Keratinocyte (primary cell): Measurements from ENCODE around the gene HYI. TPM values are rescaled to one million over a fixed set of nuclear protein-coding genes. Genes with fewer than 3 reads are reported as not detected.

Source experiments
- DNase-seq: peaks from one replicate; pipeline ENCODE4 v3.0.0-alpha.2; 2011; ENCODE audit warnings: low read depth, missing footprints, low spot score
- FAIRE-seq: peaks from 2 replicates; lab custom pipeline; 2011; peaks lifted over from hg19 to GRCh38; lab: Jason Lieb, UNC
- H2AFZ ChIP-seq: 2 replicates; pipeline ENCODE4 v1.6.0; 2012; ENCODE audit warnings: low read length, control low read depth, inconsistent platforms; ENCODE audit not compliant: control insufficient read depth
- H3K27ac ChIP-seq: 2 replicates; pipeline ENCODE4 v1.5.1; 2011; ENCODE audit warnings: low read length; ENCODE audit not compliant: control insufficient read depth, insufficient read depth
- H3K27me3 ChIP-seq: 3 replicates; pipeline ENCODE4 v1.6.0; 2011; ENCODE audit warnings: low read length; ENCODE audit not compliant: control insufficient read depth, insufficient read depth; ENCODE audit errors: extremely low read depth
- H3K36me3 ChIP-seq, 2 experiments: 2 replicates in 1 of 2; 3 replicates in 1 of 2; pipeline ENCODE4 v1.5.1; 2011; ENCODE audit warnings: low read length in 2 of 2, mild to moderate bottlenecking in 1 of 2; ENCODE audit not compliant: control insufficient read depth in 2 of 2, insufficient read depth in 2 of 2; ENCODE audit errors: extremely low read depth in 1 of 2
- H3K4me1 ChIP-seq: 3 replicates; pipeline ENCODE4 v1.5.1; 2011; ENCODE audit warnings: low read length; ENCODE audit not compliant: control insufficient read depth, insufficient read depth; ENCODE audit errors: extremely low read depth
- H3K4me2 ChIP-seq: 3 replicates; pipeline ENCODE4 v1.6.0; 2011; ENCODE audit warnings: low read depth, low read length; ENCODE audit not compliant: control insufficient read depth, insufficient read depth; ENCODE audit errors: extremely low read depth
- H3K4me3 ChIP-seq, 3 experiments: fragments of 200-600 bp in 1 of 3; sonication (generic) in 1 of 3; 2 replicates in 2 of 3; 3 replicates in 1 of 3; pipeline ENCODE4 v1.5.1; 2011 to 2016; ENCODE audit warnings: low read length in 3 of 3, mild to moderate bottlenecking in 3 of 3, control low read depth in 2 of 3, inconsistent platforms in 1 of 3, low read depth in 1 of 3, mixed read lengths in 1 of 3, mixed run types in 1 of 3, moderate library complexity in 1 of 3; ENCODE audit not compliant: control insufficient read depth in 2 of 3, insufficient read depth in 2 of 3; ENCODE audit errors: extremely low read depth in 1 of 3
- H3K79me2 ChIP-seq: 2 replicates; pipeline ENCODE4 v1.6.0; 2012; ENCODE audit warnings: low read length; ENCODE audit not compliant: control insufficient read depth, insufficient read depth
- H3K9ac ChIP-seq: 3 replicates; pipeline ENCODE4 v1.6.0; 2011; ENCODE audit warnings: low read length; ENCODE audit not compliant: control insufficient read depth, insufficient read depth; ENCODE audit errors: extremely low read depth
- H3K9me1 ChIP-seq: 3 replicates; pipeline ENCODE4 v1.6.0; 2011; ENCODE audit warnings: low read length; ENCODE audit not compliant: control insufficient read depth, insufficient read depth; ENCODE audit errors: extremely low read depth
- H3K9me3 ChIP-seq: 2 replicates; pipeline ENCODE4 v1.5.1; 2012; ENCODE audit warnings: low read depth, low read length; ENCODE audit not compliant: control insufficient read depth
- H4K20me1 ChIP-seq: 3 replicates; pipeline ENCODE4 v1.6.0; 2011; ENCODE audit warnings: low read length; ENCODE audit not compliant: control insufficient read depth, insufficient read depth; ENCODE audit errors: extremely low read depth
- EZH2 ChIP-seq: IDR thresholded peaks from one replicate; pipeline ENCODE4 v1.6.1; 2012; ENCODE audit warnings: inconsistent platforms, mild to moderate bottlenecking, low read length, moderate library complexity
- dilution Hi-C: fragments of 300-500 bp; cut with MboI; formaldehyde crosslinking; loops from one replicate; pipeline ENCODE4 v1.7.0; 2020; ENCODE audit warnings: low sequenced_read_pairs; ENCODE audit not compliant: extremely low pct_ligation_motif_present
- polyA plus RNA-seq, 5 experiments: library from polyadenylated mRNA; depleted of rRNA in 3 of 5; stranded (reverse) in 3 of 5; stranded (forward) in 1 of 5; unstranded in 1 of 5; fragments of >200 nt; gene quantifications; 1 replicate in 1 of 5; 2 replicates in 3 of 5; 3 replicates in 1 of 5; pipeline versions ENCODE4 v1.2.1 to v1.2.3, GENCODE V29; 2011 to 2012; ENCODE audit warnings: missing spikeins in 2 of 5, low read depth in 1 of 5, low replicate concordance in 1 of 5
- TF ChIP-seq, protein P1 (sequence below), 3 experiments: IDR thresholded peaks in 1 of 3; conservative IDR thresholded peaks in 1 of 3; optimal IDR thresholded peaks in 1 of 3; 2 replicates in 2 of 3; 3 replicates in 1 of 3; pipeline versions ENCODE3 to v1.5.1; 2011; ENCODE audit warnings: low read length in 3 of 3, mild to moderate bottlenecking in 3 of 3, moderate library complexity in 2 of 3, control low read depth in 1 of 3, inconsistent platforms in 1 of 3; ENCODE audit not compliant: insufficient read depth in 2 of 3; ENCODE audit errors: extremely low read depth in 1 of 3

Gene HYI
- polyA plus RNA-seq, 1 donor (not counting 4 experiments of a cell fraction or from before 2014, with no cell fraction given), result 26.9 TPM

DNA sequence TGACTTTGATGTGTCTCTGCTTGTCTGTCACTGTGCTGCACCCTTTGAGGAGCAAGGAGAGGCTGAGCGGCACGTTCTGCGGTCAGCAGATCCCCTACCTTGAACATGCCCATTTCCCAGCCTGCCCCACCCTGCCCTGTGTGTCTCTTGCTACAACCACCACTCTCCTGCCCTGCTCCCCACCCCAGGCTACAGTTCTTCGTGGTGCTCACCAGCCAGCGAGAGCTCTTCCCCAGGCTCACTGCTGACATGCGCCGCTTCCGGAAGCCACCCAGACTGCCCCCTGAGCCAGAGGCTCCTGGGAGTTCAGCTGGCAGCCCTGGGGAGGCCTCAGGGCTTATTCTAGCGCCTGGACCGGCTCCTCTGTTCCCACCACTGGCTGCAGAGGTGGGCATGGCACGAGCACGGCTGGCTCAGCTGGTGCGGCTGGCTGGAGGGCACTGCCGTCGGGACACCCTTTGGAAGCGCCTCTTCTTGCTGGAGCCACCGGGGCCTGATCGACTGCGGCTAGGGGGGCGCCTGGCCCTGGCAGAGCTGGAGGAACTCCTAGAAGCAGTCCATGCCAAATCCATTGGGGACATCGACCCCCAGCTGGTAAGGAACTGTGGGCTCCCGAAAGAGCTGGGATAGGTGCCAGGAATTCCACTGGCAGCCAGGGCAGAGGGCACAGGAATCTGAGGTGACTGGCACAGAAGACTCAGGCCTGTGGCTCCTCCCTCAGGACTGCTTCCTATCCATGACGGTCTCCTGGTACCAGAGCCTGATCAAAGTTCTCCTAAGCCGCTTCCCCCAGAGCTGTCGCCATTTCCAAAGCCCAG is 5.6 kb downstream of the HYI start:
- dilution Hi-C loops, result no loop called here
- Histone ChIP-seq H3K4me2 (no peak overlapping the region), H3K9ac (no peak overlapping the region), H3K9me1 (peaks cover 3% of the 10 kb centered on the region), H4K20me1 (no peaks in the 10 kb centered on the region), H2AFZ (no peak overlapping the region), H3K79me2 (peaks cover 5% of the 10 kb centered on the region), H3K4me1 (peaks cover 7% of the 10 kb centered on the region), H3K27ac (no peak overlapping the region), H3K36me3 (peaks cover 53 to 74% of the 10 kb centered on the region in 2 experiments), H3K4me3 (no peak overlapping the region), H3K9me3 (no peaks in the 10 kb centered on the region), H3K27me3 (no peaks in the 10 kb centered on the region)
- TF ChIP-seq EZH2, result no peak
- TF ChIP-seq, protein P1, sequence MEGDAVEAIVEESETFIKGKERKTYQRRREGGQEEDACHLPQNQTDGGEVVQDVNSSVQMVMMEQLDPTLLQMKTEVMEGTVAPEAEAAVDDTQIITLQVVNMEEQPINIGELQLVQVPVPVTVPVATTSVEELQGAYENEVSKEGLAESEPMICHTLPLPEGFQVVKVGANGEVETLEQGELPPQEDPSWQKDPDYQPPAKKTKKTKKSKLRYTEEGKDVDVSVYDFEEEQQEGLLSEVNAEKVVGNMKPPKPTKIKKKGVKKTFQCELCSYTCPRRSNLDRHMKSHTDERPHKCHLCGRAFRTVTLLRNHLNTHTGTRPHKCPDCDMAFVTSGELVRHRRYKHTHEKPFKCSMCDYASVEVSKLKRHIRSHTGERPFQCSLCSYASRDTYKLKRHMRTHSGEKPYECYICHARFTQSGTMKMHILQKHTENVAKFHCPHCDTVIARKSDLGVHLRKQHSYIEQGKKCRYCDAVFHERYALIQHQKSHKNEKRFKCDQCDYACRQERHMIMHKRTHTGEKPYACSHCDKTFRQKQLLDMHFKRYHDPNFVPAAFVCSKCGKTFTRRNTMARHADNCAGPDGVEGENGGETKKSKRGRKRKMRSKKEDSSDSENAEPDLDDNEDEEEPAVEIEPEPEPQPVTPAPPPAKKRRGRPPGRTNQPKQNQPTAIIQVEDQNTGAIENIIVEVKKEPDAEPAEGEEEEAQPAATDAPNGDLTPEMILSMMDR (optimal IDR thresholded peaks at IDR 0.05 in 1 of 3, IDR thresholded peaks at IDR 0.05 in 1 of 3, conservative IDR thresholded peaks at IDR 0.05 in 1 of 3; ENCODE audit: extremely low read depth in 1 of 3, insufficient read depth in 2 of 3, low read length in 3 of 3), result no peak
- DNase-seq (no peak), FAIRE-seq (no peak)

DNA sequence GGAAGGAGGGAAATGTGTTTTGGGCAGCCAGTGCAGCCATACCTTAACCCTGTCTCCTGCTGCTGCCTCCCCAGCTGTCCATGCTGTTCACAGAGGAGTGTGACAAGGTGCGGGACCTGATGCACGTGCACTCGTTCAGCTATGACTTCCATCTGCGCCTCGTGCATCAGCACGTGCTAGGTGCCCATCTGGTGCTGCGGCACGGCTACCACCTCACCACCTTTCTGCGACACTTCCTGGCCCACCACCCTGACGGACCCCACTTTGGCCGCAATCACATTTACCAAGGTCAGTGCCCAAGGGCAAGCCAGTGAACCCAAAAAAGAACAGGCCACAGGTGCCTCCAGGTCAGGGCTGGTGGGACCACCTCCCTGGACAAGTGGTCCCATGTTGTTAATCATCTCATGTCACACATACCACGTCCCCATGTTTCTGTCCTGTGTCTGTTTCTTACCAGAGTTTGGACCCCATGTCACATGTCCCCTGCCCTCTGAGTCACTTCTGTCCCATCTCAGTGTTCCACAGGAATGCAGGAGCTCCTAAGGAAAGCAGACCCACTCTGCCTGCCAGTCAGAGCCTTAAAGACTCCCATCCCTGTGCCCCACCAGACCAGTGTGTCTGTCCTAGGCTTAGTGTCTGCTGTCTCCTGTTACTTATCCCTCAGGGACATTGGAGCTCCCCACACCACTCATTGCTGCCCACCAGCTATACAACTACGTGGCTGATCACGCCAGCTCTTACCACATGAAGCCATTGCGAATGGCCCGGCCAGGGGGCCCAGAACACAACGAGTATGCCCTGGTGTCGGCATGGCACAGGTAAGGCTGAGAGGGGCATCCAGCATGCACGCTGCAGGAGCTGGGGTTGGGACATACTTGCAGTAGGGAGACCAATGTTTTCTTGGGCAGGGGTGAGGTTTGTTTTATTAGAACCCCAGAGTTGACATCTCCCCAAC is 6.6 kb downstream of the HYI start:
- no peak for TF ChIP-seq EZH2
- TF ChIP-seq, protein P1 (optimal IDR thresholded peaks at IDR 0.05 in 1 of 3, IDR thresholded peaks at IDR 0.05 in 1 of 3, conservative IDR thresholded peaks at IDR 0.05 in 1 of 3; ENCODE audit: extremely low read depth in 1 of 3, insufficient read depth in 2 of 3, low read length in 3 of 3), result no peak
- Histone ChIP-seq H3K79me2 (no peaks in the 10 kb centered on the region), H3K4me1 (no peaks in the 10 kb centered on the region), H4K20me1 (no peaks in the 10 kb centered on the region), H2AFZ (no peak overlapping the region), H3K4me3 (no peak overlapping the region), H3K4me2 (no peak overlapping the region), H3K27me3 (no peaks in the 10 kb centered on the region), H3K27ac (no peak overlapping the region), H3K9me3 (no peaks in the 10 kb centered on the region), H3K9ac (no peak overlapping the region), H3K36me3 (peaks cover 61 to 67% of the 10 kb centered on the region in 2 experiments), H3K9me1 (peaks cover 3% of the 10 kb centered on the region)
- FAIRE-seq, result no peak
- dilution Hi-C loops, result no loop called here
- DNase-seq, result no peak
